ENCODE results near the gene GALNT17. TPM values are rescaled to one million over a fixed set of nuclear protein-coding genes. Genes with fewer than 3 reads are reported as not detected.

Gene GALNT17
- polyA plus RNA-seq, 1 donor from 2014 or later = 15.7 TPM

DNA sequence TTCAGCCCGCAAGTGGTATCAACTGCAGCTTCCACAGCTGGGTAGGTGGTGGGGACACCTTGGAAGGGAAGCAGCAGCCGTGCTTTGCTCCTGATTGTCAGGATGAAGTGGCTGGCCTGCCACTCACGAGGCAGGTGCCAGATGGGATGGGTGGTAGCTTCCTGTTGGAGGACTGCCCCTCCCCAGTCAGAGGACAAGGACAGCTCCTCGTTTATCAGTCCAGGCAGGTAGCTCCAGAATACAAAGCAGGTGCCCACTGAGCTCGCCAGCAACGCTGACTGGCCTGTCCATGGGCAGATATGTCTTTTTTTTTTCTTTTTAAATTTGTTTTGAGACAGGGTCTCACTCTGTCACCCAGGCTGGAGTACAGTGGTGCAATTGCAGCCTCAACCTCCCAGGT, 431.3 kb downstream of the GALNT17 start:
- Histone ChIP-seq H3K9ac (ENCODE audit: low read length) (no peak overlapping the region), H3K79me2 (replicated peaks; ENCODE audit: insufficient read depth, low read length) (no peaks in the 10 kb centered on the region), H3K27me3 (ENCODE audit: insufficient read depth, low read depth, low read length) (no peaks in the 10 kb centered on the region), H3F3A (ENCODE audit: insufficient read depth, low read length, poor library complexity, severe bottlenecking) (no peaks in the 10 kb centered on the region), H3K9me3 (ENCODE audit: low read length) (no peaks in the 10 kb centered on the region), H3K9me2 (ENCODE audit: insufficient read depth, low read length) (no peaks in the 10 kb centered on the region), H4K20me1 (ENCODE audit: insufficient read depth) (no peaks in the 10 kb centered on the region), H3K36me3 (ENCODE audit: insufficient read depth, low read length) (no peaks in the 10 kb centered on the region), H3K4me3 (ENCODE audit: low read length) (no peak overlapping the region), H3K27ac (ENCODE audit: low read length) (no peak overlapping the region), H2AFZ (ENCODE audit: low read depth, low read length) (no peak overlapping the region), H3K4me2 (ENCODE audit: low read length) (no peak overlapping the region)
- TF ChIP-seq, protein P1, sequence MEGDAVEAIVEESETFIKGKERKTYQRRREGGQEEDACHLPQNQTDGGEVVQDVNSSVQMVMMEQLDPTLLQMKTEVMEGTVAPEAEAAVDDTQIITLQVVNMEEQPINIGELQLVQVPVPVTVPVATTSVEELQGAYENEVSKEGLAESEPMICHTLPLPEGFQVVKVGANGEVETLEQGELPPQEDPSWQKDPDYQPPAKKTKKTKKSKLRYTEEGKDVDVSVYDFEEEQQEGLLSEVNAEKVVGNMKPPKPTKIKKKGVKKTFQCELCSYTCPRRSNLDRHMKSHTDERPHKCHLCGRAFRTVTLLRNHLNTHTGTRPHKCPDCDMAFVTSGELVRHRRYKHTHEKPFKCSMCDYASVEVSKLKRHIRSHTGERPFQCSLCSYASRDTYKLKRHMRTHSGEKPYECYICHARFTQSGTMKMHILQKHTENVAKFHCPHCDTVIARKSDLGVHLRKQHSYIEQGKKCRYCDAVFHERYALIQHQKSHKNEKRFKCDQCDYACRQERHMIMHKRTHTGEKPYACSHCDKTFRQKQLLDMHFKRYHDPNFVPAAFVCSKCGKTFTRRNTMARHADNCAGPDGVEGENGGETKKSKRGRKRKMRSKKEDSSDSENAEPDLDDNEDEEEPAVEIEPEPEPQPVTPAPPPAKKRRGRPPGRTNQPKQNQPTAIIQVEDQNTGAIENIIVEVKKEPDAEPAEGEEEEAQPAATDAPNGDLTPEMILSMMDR (IDR thresholded peaks at IDR 0.05; ENCODE audit: poor library complexity, severe bottlenecking) = no peak
- TF ChIP-seq EP300 (conservative IDR thresholded peaks at IDR 0.05; ENCODE audit: poor library complexity, severe bottlenecking) = no peak
- TF ChIP-seq, protein P2, sequence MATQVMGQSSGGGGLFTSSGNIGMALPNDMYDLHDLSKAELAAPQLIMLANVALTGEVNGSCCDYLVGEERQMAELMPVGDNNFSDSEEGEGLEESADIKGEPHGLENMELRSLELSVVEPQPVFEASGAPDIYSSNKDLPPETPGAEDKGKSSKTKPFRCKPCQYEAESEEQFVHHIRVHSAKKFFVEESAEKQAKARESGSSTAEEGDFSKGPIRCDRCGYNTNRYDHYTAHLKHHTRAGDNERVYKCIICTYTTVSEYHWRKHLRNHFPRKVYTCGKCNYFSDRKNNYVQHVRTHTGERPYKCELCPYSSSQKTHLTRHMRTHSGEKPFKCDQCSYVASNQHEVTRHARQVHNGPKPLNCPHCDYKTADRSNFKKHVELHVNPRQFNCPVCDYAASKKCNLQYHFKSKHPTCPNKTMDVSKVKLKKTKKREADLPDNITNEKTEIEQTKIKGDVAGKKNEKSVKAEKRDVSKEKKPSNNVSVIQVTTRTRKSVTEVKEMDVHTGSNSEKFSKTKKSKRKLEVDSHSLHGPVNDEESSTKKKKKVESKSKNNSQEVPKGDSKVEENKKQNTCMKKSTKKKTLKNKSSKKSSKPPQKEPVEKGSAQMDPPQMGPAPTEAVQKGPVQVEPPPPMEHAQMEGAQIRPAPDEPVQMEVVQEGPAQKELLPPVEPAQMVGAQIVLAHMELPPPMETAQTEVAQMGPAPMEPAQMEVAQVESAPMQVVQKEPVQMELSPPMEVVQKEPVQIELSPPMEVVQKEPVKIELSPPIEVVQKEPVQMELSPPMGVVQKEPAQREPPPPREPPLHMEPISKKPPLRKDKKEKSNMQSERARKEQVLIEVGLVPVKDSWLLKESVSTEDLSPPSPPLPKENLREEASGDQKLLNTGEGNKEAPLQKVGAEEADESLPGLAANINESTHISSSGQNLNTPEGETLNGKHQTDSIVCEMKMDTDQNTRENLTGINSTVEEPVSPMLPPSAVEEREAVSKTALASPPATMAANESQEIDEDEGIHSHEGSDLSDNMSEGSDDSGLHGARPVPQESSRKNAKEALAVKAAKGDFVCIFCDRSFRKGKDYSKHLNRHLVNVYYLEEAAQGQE (IDR thresholded peaks at IDR 0.05; ENCODE audit: borderline replicate concordance) = no peak
- no peak for TF ChIP-seq SMC3 (conservative IDR thresholded peaks at IDR 0.05; ENCODE audit: poor library complexity)
- TF ChIP-seq MXI1 (conservative IDR thresholded peaks at IDR 0.05; ENCODE audit: poor library complexity, severe bottlenecking) = no peak
- TF ChIP-seq TAF1 (IDR thresholded peaks at IDR 0.05; ENCODE audit: low read depth) = no peak
- no peak for TF ChIP-seq POLR2AphosphoS5 (IDR thresholded peaks at IDR 0.05)
- no peak for TF ChIP-seq EZH2 (IDR thresholded peaks at IDR 0.05; ENCODE audit: borderline replicate concordance, insufficient read depth, low read length, poor library complexity, severe bottlenecking)
- TF ChIP-seq RAD21 (conservative IDR thresholded peaks at IDR 0.05) = no peak

DNA sequence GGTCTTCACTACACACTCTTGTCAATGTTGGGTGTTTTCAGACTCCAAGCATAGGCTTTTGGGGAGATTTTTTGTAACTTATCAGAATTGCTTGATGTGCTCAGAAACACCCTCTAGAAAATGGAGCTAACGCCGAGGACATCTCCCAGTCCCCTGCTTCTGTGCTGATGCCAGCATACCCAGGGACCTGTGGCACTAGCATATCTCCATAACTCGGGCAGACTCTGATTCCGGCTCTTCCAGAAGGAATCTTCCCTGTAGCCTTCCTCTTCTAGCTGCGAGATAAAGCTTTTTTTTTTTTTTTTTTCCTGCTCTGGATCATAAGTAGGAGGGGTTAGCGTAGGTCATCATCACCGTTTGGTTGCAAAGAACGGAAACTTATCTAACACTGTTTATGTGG, 434.4 kb downstream of the GALNT17 start:
- Histone ChIP-seq H3K9me3 (ENCODE audit: low read length) (no peaks in the 10 kb centered on the region), H3F3A (ENCODE audit: insufficient read depth, low read length, poor library complexity, severe bottlenecking) (no peaks in the 10 kb centered on the region), H3K4me2 (ENCODE audit: low read length) (no peak overlapping the region), H4K20me1 (ENCODE audit: insufficient read depth) (no peaks in the 10 kb centered on the region), H3K36me3 (ENCODE audit: insufficient read depth, low read length) (no peaks in the 10 kb centered on the region), H3K9ac (ENCODE audit: low read length) (no peak overlapping the region), H3K27ac (ENCODE audit: low read length) (no peak overlapping the region), H3K79me2 (replicated peaks; ENCODE audit: insufficient read depth, low read length) (no peaks in the 10 kb centered on the region), H3K27me3 (ENCODE audit: insufficient read depth, low read depth, low read length) (no peaks in the 10 kb centered on the region), H2AFZ (ENCODE audit: low read depth, low read length) (no peak overlapping the region), H3K4me3 (ENCODE audit: low read length) (no peak overlapping the region), H3K9me2 (ENCODE audit: insufficient read depth, low read length) (no peaks in the 10 kb centered on the region)
- TF ChIP-seq, protein P1 (IDR thresholded peaks at IDR 0.05; ENCODE audit: poor library complexity, severe bottlenecking) = no peak
- TF ChIP-seq RAD21 (conservative IDR thresholded peaks at IDR 0.05) (no peak), TAF1 (IDR thresholded peaks at IDR 0.05; ENCODE audit: low read depth) (no peak), EZH2 (IDR thresholded peaks at IDR 0.05; ENCODE audit: borderline replicate concordance, insufficient read depth, low read length, poor library complexity, severe bottlenecking) (no peak), EP300 (conservative IDR thresholded peaks at IDR 0.05; ENCODE audit: poor library complexity, severe bottlenecking) (no peak), POLR2AphosphoS5 (IDR thresholded peaks at IDR 0.05) (no peak), SMC3 (conservative IDR thresholded peaks at IDR 0.05; ENCODE audit: poor library complexity) (no peak), MXI1 (conservative IDR thresholded peaks at IDR 0.05; ENCODE audit: poor library complexity, severe bottlenecking) (no peak)
- TF ChIP-seq, protein P2 (IDR thresholded peaks at IDR 0.05; ENCODE audit: borderline replicate concordance) = no peak

Data from neural cell (in vitro differentiated cells).